Fibroblast of the aortic adventitia (primary cell): ENCODE results near the gene MYO9B. TPM values are rescaled to one million over a fixed set of nuclear protein-coding genes. Genes with fewer than 3 reads are reported as not detected.

Experiments
- DNase-seq: peaks from one replicate; pipeline ENCODE4 v3.0.0-alpha.2; 2010; ENCODE audit warnings: low read depth
- H3K4me3 ChIP-seq: 2 replicates; pipeline ENCODE4 v1.5.1; 2011; ENCODE audit warnings: low read depth, mild to moderate bottlenecking, control low read depth, low read length, moderate library complexity
- CTCF ChIP-seq: IDR thresholded peaks from 2 replicates; pipeline ENCODE4 v1.5.1; 2011; ENCODE audit warnings: mild to moderate bottlenecking, low read length, control low read depth, inconsistent platforms; ENCODE audit not compliant: insufficient read depth
- total RNA-seq: library from RNA; depleted of rRNA; stranded (reverse); fragments of >200 nt; gene quantifications from 2 replicates; pipeline ENCODE4 v1.2.3, GENCODE V29; 2012; ENCODE audit warnings: low replicate concordance

The MYO9B gene
- total RNA-seq, 1 donor = 103 TPM

- no peak for TF ChIP-seq CTCF
- no peak for DNase-seq
- H3K4me3 ChIP-seq = peak within 1 kb of the TSS; percentile 90
Observed at GRCh38 chr19:17245535-17245984, 170.0 kb downstream of the MYO9B start, which contains the start of gene NR2F6. TSS of gene NR2F6 (minus strand) at chr19:17245919. CDS start at chr19:17245220, 699 bp downstream.

- no peak for TF ChIP-seq CTCF
- no peak overlapping the region for H3K4me3 ChIP-seq
- DNase-seq = peak; percentile 35
Observed at GRCh38 chr19:17246681-17247425, 171.3 kb downstream of the MYO9B start.

- no peak overlapping the region for H3K4me3 ChIP-seq
- DNase-seq = no peak
- no peak for TF ChIP-seq CTCF
Observed at GRCh38 chr19:17248011-17248776, 172.6 kb downstream of the MYO9B start.

- TF ChIP-seq CTCF = no peak
- no peak overlapping the region for H3K4me3 ChIP-seq
- no peak for DNase-seq
Observed at GRCh38 chr19:17249887-17250548, 174.4 kb downstream of the MYO9B start.

- TF ChIP-seq CTCF = no peak
- no peak for DNase-seq
- H3K4me3 ChIP-seq = no peak overlapping the region
Observed at GRCh38 chr19:17254636-17255035, 179.1 kb downstream of the MYO9B start.

GRCh38 chr19:17255150-17255621, 179.6 kb downstream of the MYO9B start:
- no peak overlapping the region for H3K4me3 ChIP-seq
- no peak for TF ChIP-seq CTCF
- no peak for DNase-seq
